Coronary artery (tissue), 2 donors: Measurements from ENCODE around the gene C4A.

ENCODE experiments used
- DNase-seq: peaks from one replicate; pipeline ENCODE4 v3.0.0-alpha.2; 2017; ENCODE audit warnings: low spot score
- H3K27ac ChIP-seq, 2 donors: fragments of 200-600 bp; sonication (generic); one replicate each; pipeline ENCODE4 v1.5.1; 2016 to 2019
- H3K4me3 ChIP-seq: fragments of 200-600 bp; sonication (generic); 2 replicates; pipeline ENCODE4 v1.5.1; 2016; ENCODE audit warnings: mild to moderate bottlenecking, moderate library complexity
- CTCF ChIP-seq: fragments of 200-600 bp; sonication (generic); IDR thresholded peaks from one replicate; pipeline ENCODE4 v1.5.1; 2019; ENCODE audit warnings: antibody characterized with exemption

C4A gene

GRCh38 chr6:31967926-31968320 is 13.9 kb upstream of the C4A start:
- TF ChIP-seq CTCF: no peak
- no peak for DNase-seq
- Histone ChIP-seq H3K27ac (no peak overlapping the region), H3K4me3 (no peak overlapping the region)

GRCh38 chr6:31968326-31968725 is 13.5 kb upstream of the C4A start:
- TF ChIP-seq CTCF: no peak
- no peak for DNase-seq
- Histone ChIP-seq H3K27ac (no peak overlapping the region), H3K4me3 (no peak overlapping the region)

GRCh38 chr6:31968791-31969711 is 12.8 kb upstream of the C4A start:
- TF ChIP-seq CTCF: no peak
- DNase-seq: no peak
- H3K27ac ChIP-seq: no peak overlapping the region

GRCh38 chr6:31969712-31970603 is 11.9 kb upstream of the C4A start:
- no peak for DNase-seq
- Histone ChIP-seq H3K4me3 (peak overlapping the region; percentile 75), H3K27ac (peak overlapping the region in 1 of 2 donors; percentile 98)
- no peak for TF ChIP-seq CTCF

More at GRCh38 chr6:31968791-31969711, 12.8 kb upstream of the C4A start:
- no peak overlapping the region for H3K4me3 ChIP-seq

GRCh38 chr6:31970604-31971271 is 11.1 kb upstream of the C4A start:
- Histone ChIP-seq H3K27ac (peak overlapping the region; percentile 94 to 98), H3K4me3 (peak overlapping the region; percentile 75)
- DNase-seq: no peak
- TF ChIP-seq CTCF: no peak

- no peak for TF ChIP-seq CTCF
- no peak for DNase-seq
- Histone ChIP-seq H3K27ac (peak overlapping the region; percentile 94 to 98), H3K4me3 (peak overlapping the region; percentile 75)
Observed at GRCh38 chr6:31971279-31971992, 10.4 kb upstream of the C4A start.
